Endothelial cell of umbilical vein (primary cell): ENCODE results near the gene HAUS7. TPM values are rescaled to one million over a fixed set of nuclear protein-coding genes. Genes with fewer than 3 reads are reported as not detected.

ENCODE experiments used
- BruUV-seq: library from RNA; stranded (reverse); fragments of 400-500 nt; replicated peaks from 2 replicates; lab custom pipeline; 2021; lab: Mats Ljungman, UMichigan
- CTCF ChIA-PET: fragments of 300-600, 350-600 bp; sonication (Branson Sonifier 250); formaldehyde crosslinking; loops from one replicate; lab custom pipeline; 2021; ENCODE audit warnings: antibody characterized with exemption, inconsistent platforms; lab: Charles Lee
- POLR2A ChIA-PET: fragments of 300-600, 350-600 bp; sonication (Branson Sonifier 250); formaldehyde crosslinking; loops from one replicate; lab custom pipeline; 2021; ENCODE audit warnings: antibody characterized with exemption, inconsistent platforms; lab: Charles Lee
- DNase-seq: peaks from one replicate; pipeline ENCODE4 v3.0.0-alpha.2; 2011; ENCODE audit warnings: low read depth, low spot score
- FAIRE-seq: peaks from 2 replicates; lab custom pipeline; 2011; peaks lifted over from hg19 to GRCh38; lab: Jason Lieb, UNC
- H2AFZ ChIP-seq: 2 replicates; pipeline ENCODE4 v1.6.0; 2012; ENCODE audit warnings: low read depth, low read length, control low read depth, inconsistent platforms
- H3K27ac ChIP-seq: 2 replicates; pipeline ENCODE4 v1.5.1; 2011; ENCODE audit warnings: low read depth, mild to moderate bottlenecking, control low read depth, low read length, moderate library complexity; ENCODE audit not compliant: insufficient read depth
- H3K27me3 ChIP-seq, 2 experiments: 2 replicates each; pipeline versions ENCODE4 v1.6.0 to v1.6.1; 2011; ENCODE audit warnings: low read length in 2 of 2, mixed read lengths in 1 of 2; ENCODE audit not compliant: control insufficient read depth in 2 of 2, insufficient read depth in 2 of 2
- H3K36me3 ChIP-seq, 2 experiments: 2 replicates in 1 of 2; 3 replicates in 1 of 2; pipeline ENCODE4 v1.5.1; 2011; ENCODE audit warnings: low read length in 2 of 2, mild to moderate bottlenecking in 1 of 2, moderate library complexity in 1 of 2; ENCODE audit not compliant: control insufficient read depth in 2 of 2, insufficient read depth in 2 of 2; ENCODE audit errors: extremely low read depth in 1 of 2
- H3K4me1 ChIP-seq: 3 replicates; pipeline ENCODE4 v1.5.1; 2011; ENCODE audit warnings: mild to moderate bottlenecking, low read length; ENCODE audit not compliant: control insufficient read depth, insufficient read depth; ENCODE audit errors: extremely low read depth
- H3K4me2 ChIP-seq: 2 replicates; pipeline ENCODE4 v1.6.1; 2011; ENCODE audit warnings: low read length, control low read depth, mixed read lengths; ENCODE audit not compliant: insufficient read depth
- H3K4me3 ChIP-seq, 3 experiments: fragments of 200-600 bp in 1 of 3; sonication (generic), shearing (Covaris generic) in 1 of 3; replicated peaks in 1 of 3; 2 replicates each; pipeline ENCODE4 v1.5.1; 2011 to 2016; ENCODE audit warnings: control low read depth in 3 of 3, low read length in 3 of 3, mild to moderate bottlenecking in 2 of 3, inconsistent platforms in 1 of 3, low read depth in 1 of 3, moderate library complexity in 1 of 3; ENCODE audit not compliant: insufficient read depth in 1 of 3
- H3K79me2 ChIP-seq: 2 replicates; pipeline ENCODE4 v1.6.0; 2012; ENCODE audit warnings: low read length, inconsistent platforms; ENCODE audit not compliant: control insufficient read depth, insufficient read depth
- H3K9ac ChIP-seq: replicated peaks from 2 replicates; pipeline ENCODE3; 2011; ENCODE audit warnings: low read length, control low read depth; ENCODE audit not compliant: insufficient read depth; ENCODE audit errors: extremely low read depth
- H3K9me1 ChIP-seq: replicated peaks from 3 replicates; pipeline ENCODE4 v1.6.0; 2011; ENCODE audit warnings: mild to moderate bottlenecking, low read length; ENCODE audit not compliant: control insufficient read depth, insufficient read depth; ENCODE audit errors: extremely low read depth
- H3K9me3 ChIP-seq: replicated peaks from 2 replicates; pipeline ENCODE4 v1.5.1; 2012; ENCODE audit warnings: low read length, inconsistent platforms; ENCODE audit not compliant: control insufficient read depth, insufficient read depth
- H4K20me1 ChIP-seq: replicated peaks from 2 replicates; pipeline ENCODE3; 2011; ENCODE audit warnings: mild to moderate bottlenecking, low read length; ENCODE audit not compliant: control insufficient read depth, insufficient read depth; ENCODE audit errors: extremely low read depth
- CTCF ChIP-seq, 2 donors: IDR thresholded peaks; 1 replicate in 1 of 2; 2 replicates in 1 of 2; pipeline ENCODE4 v1.5.1; 2011; ENCODE audit warnings: low read length in 2 of 2, mild to moderate bottlenecking in 2 of 2, moderate library complexity in 2 of 2, control low read depth in 1 of 2, inconsistent platforms in 1 of 2, low read depth in 1 of 2; ENCODE audit not compliant: insufficient read depth in 1 of 2; ENCODE audit errors: extremely low read depth in 1 of 2
- EZH2 ChIP-seq: IDR thresholded peaks from 2 replicates; pipeline ENCODE4 v1.6.1; 2012; ENCODE audit warnings: borderline replicate concordance, low read depth, mild to moderate bottlenecking, moderate library complexity, low read length, inconsistent platforms; ENCODE audit not compliant: severe bottlenecking
- FOS ChIP-seq: IDR thresholded peaks from 2 replicates; pipeline ENCODE4 v1.6.1; 2011; ENCODE audit warnings: mild to moderate bottlenecking, low read length, moderate library complexity, borderline replicate concordance; ENCODE audit not compliant: insufficient read depth
- GATA2 ChIP-seq: IDR thresholded peaks from 2 replicates; pipeline ENCODE4 v1.7.0; 2011; ENCODE audit warnings: low read depth, mild to moderate bottlenecking, moderate library complexity, mixed read lengths, low read length; ENCODE audit not compliant: insufficient read length, insufficient read depth
- JUN ChIP-seq: IDR thresholded peaks from 2 replicates; pipeline ENCODE4 v1.6.1; 2011; ENCODE audit warnings: borderline replicate concordance, low read depth; ENCODE audit not compliant: insufficient read length, insufficient read depth
- MAX ChIP-seq: IDR thresholded peaks from 2 replicates; pipeline ENCODE4 v1.6.1; 2011; ENCODE audit not compliant: insufficient read depth, insufficient read length
- MYC ChIP-seq: IDR thresholded peaks from one replicate; pipeline ENCODE4 v1.6.1; 2011; ENCODE audit warnings: mild to moderate bottlenecking, low read depth, low read length
- POLR2A ChIP-seq: IDR thresholded peaks from 2 replicates; pipeline ENCODE4 v1.6.1; 2012; ENCODE audit warnings: low read depth, mild to moderate bottlenecking, control low read depth, low read length
- POLR2AphosphoS5 ChIP-seq: IDR thresholded peaks from 2 replicates; pipeline ENCODE4 v1.6.1; 2012; ENCODE audit warnings: low read depth, mild to moderate bottlenecking, control low read depth, low read length, moderate library complexity; ENCODE audit not compliant: insufficient read depth
- dilution Hi-C: fragments of 300-500 bp; cut with MboI; formaldehyde crosslinking; loops from one replicate; pipeline ENCODE4 v1.15.0; 2019; ENCODE audit warnings: low sequenced_read_pairs; ENCODE audit not compliant: extremely low pct_ligation_motif_present
- intact Hi-C: fragments of 100-400 bp; cut with micrococcal nuclease; formaldehyde crosslinking; loops from one replicate; pipeline ENCODE4 v1.10.0; 2022
- polyA plus RNA-seq, 4 experiments: library from polyadenylated mRNA; depleted of rRNA in 3 of 4; stranded (reverse) in 3 of 4; unstranded in 1 of 4; fragments of >200 nt; gene quantifications; 2 replicates each; pipeline versions ENCODE4 v1.2.1 to v1.2.3, GENCODE V29; 2011 to 2012; ENCODE audit warnings: missing spikeins in 1 of 4
- total RNA-seq: library from RNA; stranded (reverse); gene quantifications from 2 replicates; pipeline ENCODE4 v1.2.3, GENCODE V29; 2021

HAUS7 gene
- total and polyA plus RNA-seq, 2 donors (not counting 3 experiments of a cell fraction or from before 2014, with no cell fraction given) = 31.0 to 46.4 TPM

GRCh38 chrX:153478746-153479145 lies 8.4 kb upstream of the HAUS7 start:
- Histone ChIP-seq H4K20me1 (no peaks in the 10 kb centered on the region), H2AFZ (no peak overlapping the region), H3K9me1 (no peaks in the 10 kb centered on the region), H3K9me3 (no peaks in the 10 kb centered on the region), H3K4me1 (peaks cover 28% of the 10 kb centered on the region), H3K27ac (no peak overlapping the region), H3K79me2 (no peaks in the 10 kb centered on the region), H3K36me3 (no peaks in the 10 kb centered on the region), H3K27me3 (no peaks in the 10 kb centered on the region), H3K4me2 (no peak overlapping the region), H3K9ac (no peak overlapping the region), H3K4me3 (no peak overlapping the region)
- POLR2A ChIA-PET = no interaction called here
- no peak for DNase-seq
- no peak for FAIRE-seq
- intact Hi-C loops (no loop called here), dilution Hi-C loops (no loop called here)
- TF ChIP-seq MYC = no peak
- no TSS peak for BruUV-seq
- CTCF ChIA-PET = no interaction called here

GRCh38 chrX:153477901-153478300 lies 7.5 kb upstream of the HAUS7 start:
- no peaks in the 10 kb centered on the region for H3K27me3 ChIP-seq
- H3K9me3 ChIP-seq = no peaks in the 10 kb centered on the region
- H3K79me2 ChIP-seq = no peaks in the 10 kb centered on the region
- no peak overlapping the region for H3K4me2 ChIP-seq
- DNase-seq = no peak
- no peaks in the 10 kb centered on the region for H4K20me1 ChIP-seq
- no TSS peak for BruUV-seq
- ChIA-PET POLR2A (no interaction called here), CTCF (interaction anchor here (1.5 to 2.3 kb wide), 3 partner anchors 10 to 17 kb away, joined by 7 to 10 read pairs (median 7); partner anchors contain the start of gene BGN)
- H3K4me1 ChIP-seq = peaks cover 28% of the 10 kb centered on the region
- H3K27ac ChIP-seq = peak overlapping the region; percentile 73
- H3K9me1 ChIP-seq = no peaks in the 10 kb centered on the region
- dilution Hi-C loops (no loop called here), intact Hi-C loops (loop anchor here (1.0 kb wide), 1 partner anchor 10 kb away; no protein-coding TSS in a partner anchor)
- no peak overlapping the region for H2AFZ ChIP-seq
- no peak for TF ChIP-seq CTCF (IDR thresholded peaks at IDR 0.05; ENCODE audit: extremely low read depth in 1 of 2, insufficient read depth in 1 of 2, low read depth in 1 of 2, low read length in 2 of 2)
- no peak for TF ChIP-seq JUN
- TF ChIP-seq EZH2 = no peak
- no peak for TF ChIP-seq POLR2A
- TF ChIP-seq GATA2 = no peak
- no peak for TF ChIP-seq MAX
- TF ChIP-seq FOS = no peak
- TF ChIP-seq POLR2AphosphoS5 = no peak
- TF ChIP-seq MYC = no peak
- H3K36me3 ChIP-seq = no peaks in the 10 kb centered on the region
- H3K4me3 ChIP-seq = no peak overlapping the region
- peak; percentile 38 for FAIRE-seq
- H3K9ac ChIP-seq = no peak overlapping the region
